Measurements from ENCODE around the gene CLIP1.
"Not testable (repeated sequence)": the region's sequence is repeated elsewhere in the genome, so short reads cannot be mapped to it uniquely, and the experiment has no call there.

CLIP1 gene

DNA sequence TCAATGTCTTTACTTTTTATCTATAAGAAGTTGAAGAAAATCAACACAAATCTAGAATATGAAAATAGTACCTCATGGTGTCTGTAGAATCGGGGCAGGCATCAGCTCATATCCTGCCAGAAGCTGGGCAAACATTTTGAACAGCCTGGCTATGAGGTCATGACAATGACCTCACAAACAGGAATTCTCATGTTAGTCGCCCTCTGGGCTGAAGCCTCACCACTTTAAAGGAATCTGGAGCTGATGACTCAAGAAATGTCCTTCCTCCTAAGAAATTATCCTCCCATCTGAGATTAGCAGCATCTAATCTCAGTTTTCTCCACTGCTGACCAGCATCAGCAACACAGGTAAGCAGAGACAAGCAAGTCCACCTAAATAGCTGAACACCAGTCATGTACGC lies 27.1 kb downstream of the CLIP1 start:
- DNase-seq (ENCODE audit: low spot score): no peak

DNA sequence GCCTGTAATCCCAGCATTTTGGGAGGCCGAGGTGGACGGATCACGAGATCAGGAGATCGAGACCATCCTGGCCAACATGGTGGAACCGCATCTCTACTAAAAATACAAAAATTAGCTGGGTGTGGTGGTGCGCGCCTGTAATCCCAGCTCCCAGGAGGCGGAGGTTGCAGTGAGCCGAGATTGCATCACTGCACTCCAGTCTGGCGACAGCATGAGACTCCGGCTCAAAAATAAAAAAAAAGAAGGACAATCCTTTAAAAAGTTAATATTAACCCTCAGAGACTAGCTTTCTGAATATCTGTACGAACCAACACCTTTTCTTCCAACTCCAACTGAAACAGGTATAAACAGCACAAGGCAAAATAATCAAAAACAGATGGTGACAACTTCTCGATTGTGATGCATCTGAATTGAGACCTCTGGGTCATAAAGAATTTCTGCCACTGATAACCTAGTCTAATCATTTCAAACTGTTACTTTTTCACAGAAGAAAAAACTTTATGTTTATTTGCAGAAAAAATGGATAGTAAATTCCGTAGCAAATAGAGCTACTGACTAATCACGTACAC lies 27.8 kb downstream of the CLIP1 start:
- DNase-seq (ENCODE audit: low spot score): no peak

DNA sequence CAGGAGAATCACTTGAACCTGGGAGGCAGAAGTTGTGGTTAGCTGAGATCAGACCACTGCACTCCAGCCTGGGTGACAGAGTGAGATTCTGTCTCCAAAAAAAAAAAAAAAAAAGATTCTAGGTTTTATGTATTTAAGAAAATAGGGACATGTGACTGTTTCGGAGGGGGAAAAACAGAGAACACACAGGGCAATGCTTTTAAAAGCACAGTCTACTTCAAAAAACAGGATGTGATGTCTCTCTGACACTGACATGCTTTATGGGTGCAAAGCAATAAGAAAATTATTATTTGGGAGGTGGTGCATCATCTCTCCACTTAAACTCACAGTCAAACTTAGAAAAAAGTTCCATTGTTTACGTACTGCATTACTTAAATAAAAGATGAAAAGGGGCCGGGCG lies 28.7 kb downstream of the CLIP1 start:
- no peak for DNase-seq (ENCODE audit: low spot score)

DNA sequence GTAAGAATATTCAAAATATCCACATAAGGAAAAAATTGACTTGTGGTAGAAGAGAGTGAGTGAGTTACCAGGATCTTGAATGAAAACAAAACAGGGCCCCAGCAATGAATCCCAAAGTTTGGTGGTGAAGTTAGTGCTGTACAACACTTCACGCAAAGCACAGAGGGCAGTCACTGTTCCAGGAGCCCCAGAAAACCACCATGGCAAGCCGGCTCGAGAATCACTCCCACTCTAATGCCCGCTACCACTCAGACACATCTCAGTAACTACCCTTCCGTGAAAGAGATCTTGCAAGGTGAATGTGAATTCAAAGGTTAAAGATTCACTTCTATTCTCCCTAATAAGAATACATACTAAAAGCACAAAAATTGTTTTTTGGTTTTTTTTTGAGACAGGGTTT lies 30.1 kb downstream of the CLIP1 start:
- no peak for DNase-seq (ENCODE audit: low spot score)

DNA sequence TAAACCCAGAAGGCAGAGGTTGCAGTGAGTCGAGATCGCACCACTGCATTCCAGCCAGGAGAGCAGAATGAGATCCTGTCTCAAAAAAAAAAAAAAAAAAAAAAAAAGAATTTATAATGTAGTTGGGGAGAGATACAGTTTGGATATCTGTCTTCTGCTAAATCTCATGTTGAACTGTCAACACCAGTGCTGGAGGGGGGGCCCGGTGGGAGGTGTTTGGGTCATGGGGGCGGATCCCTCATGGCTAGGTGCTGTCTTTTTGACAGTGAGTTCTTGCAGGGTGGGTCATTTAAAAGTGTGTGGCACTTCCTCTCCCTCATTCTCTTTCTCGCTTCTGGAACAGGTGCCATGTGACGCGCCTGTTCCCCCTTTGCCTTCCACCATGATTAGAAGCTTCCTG lies 32.8 kb downstream of the CLIP1 start:
- no peak for DNase-seq (ENCODE audit: low spot score)

DNA sequence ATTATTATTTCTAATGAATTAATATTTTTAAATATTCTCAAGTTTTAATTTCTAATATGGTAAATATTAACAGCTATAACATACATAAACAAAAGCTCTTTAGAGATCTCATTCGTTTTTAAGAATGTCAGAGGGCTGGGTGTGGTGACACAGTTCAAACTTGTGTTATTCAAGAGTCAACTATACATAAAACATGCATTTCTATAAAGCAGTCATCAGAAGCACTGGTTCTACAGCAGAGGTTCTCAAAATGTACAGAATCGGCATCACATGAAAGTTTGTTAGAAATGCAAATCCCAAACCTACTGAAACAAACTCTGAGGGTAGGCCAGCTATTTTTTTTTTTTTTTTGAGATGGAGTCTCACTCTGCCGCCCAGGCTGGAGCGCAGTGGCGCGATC lies 34.6 kb downstream of the CLIP1 start:
- DNase-seq (ENCODE audit: low spot score): no peak

DNA sequence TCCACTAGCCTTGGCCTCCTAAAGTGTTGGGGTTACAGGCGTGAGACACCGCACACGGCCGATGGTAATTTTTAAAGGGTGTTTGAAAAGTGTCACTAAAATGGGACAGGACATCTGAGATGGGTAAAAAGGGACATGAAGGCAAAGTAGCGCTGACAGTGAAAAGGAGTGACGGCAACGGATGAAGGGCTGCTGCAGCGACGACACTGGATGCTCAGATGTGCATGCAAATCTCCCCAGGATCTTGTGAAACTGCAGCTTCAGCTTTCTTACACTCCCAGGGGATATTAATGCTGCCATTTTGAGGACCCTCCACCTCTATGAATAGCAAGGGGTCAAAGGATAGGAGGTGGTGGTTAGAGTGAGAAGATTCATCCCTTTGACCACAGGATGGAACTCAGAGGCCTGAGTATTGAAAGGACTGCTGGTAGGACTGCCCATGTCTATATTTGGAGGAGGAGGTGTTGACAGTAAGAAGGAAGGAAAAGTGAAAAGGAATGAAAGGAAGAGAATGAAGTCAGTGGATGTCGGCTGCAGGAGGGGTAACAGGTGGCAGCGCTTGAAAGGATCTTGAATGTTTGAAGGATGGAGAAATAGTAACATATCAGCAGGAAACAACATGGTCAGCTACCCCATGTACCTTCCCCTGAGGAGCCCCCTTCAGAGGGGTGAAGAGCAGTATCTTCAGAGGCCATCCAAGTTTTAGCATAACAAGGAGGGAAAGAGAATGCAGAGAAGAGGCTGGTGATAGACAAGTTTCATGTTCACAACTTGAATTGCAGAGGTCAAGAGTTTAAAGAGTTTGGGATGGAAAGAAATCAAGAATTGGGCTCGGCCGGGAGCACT lies 37.1 kb downstream of the CLIP1 start:
- no peak for DNase-seq (ENCODE audit: low spot score)

DNA sequence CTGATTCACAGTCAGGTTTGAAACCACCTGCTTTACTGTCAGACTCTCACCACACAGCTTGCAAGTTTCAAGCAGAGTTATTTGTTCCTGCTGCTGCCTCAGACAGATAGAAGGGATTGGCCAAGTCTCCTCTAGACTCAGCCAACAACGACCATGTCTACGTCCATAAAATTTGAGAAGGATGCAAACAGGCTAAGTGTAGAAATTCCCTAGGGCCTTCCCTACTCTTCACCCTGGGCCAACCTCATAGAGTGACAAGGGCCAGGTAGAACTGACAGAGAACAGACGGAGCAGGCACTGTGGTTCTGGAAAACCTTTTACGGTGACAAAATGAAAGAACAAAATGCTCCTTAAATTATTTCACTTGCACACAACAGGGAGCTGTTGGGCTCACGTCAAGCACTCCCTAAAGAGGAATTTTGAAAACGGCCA lies 39.5 kb downstream of the CLIP1 start:
- DNase-seq (ENCODE audit: low spot score): no peak

DNA sequence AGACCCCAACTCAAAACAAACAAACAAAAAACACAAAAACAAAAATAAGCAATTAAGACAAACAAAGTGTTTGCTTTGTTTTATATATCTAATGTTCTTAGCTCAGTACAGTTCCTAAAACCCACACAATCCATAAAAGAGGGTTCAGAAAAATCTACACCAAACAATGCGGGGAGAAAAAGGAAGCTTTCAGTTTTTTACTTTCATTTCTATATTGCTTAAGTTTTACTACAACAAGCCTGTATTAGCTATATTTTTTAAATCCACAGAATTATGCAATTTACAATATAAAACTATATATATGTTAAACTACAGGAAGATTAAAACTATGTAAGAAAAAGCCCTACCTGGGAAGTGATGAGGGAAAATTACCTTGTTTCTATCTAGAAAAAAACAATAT lies 41.4 kb downstream of the CLIP1 start:
- no peak for DNase-seq (ENCODE audit: low spot score)

DNA sequence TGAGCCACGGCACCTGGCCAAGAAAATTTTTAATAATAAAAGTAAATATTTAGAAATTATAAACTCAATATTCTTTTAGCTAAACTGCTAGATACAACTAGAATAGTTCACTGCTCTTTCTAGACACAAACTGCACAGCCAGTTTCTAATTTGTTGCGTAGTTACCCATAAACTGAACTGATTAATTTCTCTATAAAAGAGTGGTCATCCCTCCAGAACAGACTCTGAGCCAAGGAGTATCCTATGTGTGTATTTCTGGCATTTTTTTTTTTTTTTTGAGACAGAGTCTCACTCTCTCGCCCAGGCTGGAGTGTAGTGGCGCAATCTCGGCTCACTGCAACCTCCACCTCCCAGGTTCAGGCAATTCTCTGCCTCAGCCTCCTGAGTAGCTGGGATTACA lies 45.7 kb downstream of the CLIP1 start:
- not testable (repeated sequence) for DNase-seq (ENCODE audit: low spot score)

DNA sequence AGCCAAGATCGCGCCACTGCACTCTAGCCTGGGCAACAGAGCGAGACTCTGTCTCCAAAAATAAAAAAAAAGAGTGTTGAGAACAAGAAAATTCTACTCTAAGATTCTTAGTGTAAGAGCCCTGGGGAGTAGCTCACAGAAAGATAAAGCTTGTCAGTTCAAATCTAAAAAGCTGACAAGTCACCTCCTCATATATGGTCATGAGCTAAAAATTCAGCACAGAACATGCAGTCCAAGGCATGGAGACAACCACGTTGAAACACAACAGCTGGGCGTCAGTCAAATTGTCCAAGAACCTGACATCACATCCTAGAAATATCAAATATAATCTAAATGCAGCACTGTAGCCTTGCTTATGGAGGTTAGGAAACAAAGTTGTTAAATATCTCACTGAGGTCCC lies 47.8 kb downstream of the CLIP1 start:
- no peak for DNase-seq (ENCODE audit: low spot score)

DNA sequence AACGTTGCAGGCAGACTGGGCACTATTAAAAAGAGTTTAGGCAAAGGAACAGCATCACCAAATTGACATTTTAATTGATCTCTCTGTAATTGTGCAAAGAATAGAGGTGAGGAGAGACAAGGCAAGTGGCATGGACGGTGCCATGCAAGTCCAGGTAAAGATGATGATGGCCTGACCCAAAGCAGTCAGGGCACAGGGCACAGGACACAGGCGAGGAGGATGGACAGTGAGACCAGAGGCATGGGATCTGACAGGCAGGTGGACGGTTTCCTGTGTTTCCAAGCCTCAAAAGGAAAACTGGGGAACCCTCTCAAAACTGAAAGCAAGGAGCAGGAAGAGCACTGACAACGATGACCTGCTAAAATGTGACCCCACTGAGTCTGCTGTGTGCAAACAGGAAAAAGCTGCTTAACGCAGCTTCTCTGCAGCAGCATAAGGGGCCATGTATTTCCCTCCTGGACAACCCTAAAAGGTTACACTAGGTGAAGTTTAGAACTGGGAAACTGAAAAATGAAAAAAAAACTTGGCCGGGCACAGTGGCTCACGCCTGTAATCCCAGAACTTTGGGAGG lies 50.9 kb downstream of the CLIP1 start:
- no peak for DNase-seq (ENCODE audit: low spot score)

DNA sequence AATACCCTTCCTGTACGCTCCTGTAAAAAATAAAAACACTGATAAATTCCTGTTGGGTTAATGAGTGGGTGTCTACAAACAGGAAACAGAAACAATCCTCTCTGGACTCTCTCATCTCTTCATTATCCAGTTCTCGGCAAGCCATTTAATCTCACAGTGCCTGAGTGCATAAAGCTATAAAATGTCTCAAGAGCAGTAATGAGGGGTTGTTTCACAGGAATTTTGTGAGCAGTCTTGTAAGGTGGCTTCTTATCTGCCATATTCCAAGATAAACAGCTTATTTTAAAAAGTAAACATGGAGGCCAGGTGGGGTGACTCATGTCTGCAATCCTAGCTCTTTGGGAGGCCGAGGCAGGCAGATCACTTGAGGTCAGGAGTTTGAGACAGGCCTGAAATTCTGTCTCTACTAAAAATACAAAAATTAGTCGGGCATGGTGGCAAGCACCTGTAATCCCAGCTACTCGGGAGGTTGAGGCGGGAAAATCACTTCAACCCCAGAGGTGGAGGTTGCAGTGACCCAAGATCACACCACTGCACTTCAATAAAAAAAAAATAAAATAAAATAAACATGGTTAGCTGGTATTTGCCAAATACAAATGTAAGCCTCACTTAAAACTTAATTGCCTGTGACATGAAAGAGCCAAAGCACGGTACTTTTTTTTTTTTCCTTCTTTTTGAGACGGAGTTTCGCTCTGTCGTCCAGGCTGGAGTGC lies 54.0 kb downstream of the CLIP1 start:
- no peak for DNase-seq (ENCODE audit: low spot score)

DNA sequence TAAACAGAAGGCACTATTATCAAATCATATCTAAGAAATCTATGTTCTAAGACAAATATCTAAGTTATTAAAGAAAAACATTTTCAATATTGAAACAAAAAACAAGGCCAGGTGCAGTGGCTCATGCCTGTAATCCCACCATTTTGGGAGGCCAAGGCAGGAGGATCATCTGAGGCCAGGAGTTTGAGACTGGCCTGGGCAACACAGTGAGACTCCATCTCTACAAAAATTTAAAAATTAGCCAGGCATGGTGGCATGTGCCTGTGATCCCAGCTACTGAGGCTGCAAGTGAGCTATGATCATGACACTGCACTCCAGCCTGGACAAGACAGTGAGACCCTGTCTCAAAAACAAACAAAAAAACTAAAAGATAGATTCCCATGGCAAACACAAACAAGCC lies 54.8 kb downstream of the CLIP1 start:
- DNase-seq (ENCODE audit: low spot score): not testable (repeated sequence)

DNA sequence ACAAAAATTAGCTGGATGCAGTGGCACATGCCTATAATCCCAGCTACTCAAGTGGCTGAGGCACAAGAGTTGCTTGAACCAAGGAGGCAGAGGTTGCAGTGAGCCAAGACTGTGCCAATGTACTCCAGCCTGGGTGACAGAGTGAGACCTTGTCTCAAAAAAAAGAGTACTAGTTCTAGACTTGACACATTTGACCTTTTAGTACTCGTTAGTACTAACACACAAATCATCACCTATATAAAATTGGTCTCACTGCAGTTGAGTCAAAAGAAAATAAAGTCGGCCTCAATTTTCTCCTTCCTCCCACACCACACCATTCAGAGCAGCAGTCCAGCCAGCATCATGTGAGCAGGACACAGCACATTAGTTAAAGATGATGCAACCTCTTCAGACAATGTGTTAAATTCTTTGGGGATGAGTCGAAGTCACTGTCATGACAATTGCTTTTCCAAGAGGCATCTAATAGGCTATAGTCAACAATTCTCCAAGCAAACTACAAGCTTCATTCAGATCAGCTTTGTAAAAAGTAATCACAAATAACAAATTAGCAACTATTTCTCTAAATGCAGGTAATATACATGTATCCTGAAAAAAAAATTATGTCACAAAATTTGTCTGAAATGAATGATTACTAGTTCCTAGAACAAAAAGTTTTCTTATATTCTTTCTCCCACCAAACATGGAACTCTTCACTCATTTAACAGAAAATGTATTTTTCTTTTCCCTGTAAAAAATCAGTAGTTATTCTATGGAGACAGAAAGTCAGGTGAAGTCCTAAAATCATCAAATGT lies 55.6 kb downstream of the CLIP1 start:
- DNase-seq (ENCODE audit: low spot score): peak; percentile 43

DNA sequence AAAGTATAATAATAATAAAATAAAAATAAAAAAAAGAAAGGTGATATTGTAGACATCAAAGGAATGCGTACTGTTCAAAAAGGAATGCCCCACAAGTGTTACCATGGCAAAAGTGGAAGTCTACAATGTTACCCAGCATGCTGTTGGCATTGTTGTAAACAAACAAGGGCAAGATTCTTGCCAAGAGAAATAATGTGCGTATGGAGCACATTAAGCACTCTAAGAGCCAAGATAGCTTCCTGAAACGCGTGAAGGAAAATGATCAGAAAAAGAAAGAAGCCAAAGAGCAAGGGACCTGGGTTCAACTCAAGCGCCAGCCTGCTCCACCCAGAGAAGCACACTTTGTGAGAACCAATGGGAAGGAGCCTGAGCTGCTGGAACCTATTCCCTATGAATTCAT lies 57.2 kb downstream of the CLIP1 start:
- DNase-seq (ENCODE audit: low spot score): not testable (repeated sequence)

DNA sequence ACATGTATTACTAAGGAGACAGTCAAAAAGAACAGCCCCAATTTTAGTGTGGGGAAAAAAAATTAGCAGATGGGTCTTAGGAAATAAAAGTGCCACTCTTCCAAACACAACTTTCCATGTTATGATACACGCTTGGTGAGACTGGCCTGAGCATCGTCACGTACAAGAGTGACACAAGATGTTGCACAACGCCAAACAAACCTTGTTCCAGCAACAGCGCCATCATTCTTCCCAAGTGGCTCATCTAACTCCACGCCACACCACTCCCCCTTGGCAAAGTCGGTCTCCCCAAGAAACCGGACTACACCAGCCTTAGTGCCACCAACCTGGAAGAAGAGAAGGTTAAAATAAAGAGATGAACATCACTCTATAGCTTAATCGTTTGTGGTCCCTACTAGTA lies 58.7 kb downstream of the CLIP1 start:
- DNase-seq (ENCODE audit: low spot score): no peak

DNA sequence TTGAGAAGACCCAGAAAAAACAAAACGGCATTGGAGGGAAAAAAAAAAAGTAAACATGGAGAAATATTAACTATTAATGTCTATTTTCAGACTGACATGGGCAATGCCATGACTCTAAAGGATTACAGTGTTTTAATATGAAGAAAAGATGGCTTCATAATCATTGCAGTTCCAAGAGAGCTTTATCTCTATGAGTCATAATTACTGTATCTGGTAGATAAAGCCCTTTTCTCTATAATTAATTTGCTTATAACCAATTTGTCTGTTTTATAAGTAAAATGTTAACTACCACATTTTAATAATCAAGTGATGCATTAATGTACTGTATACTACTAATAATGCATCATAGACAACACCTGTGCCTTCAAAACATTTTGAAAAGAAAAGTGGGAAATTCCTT lies 59.7 kb downstream of the CLIP1 start:
- no peak for DNase-seq (ENCODE audit: low spot score)

DNA sequence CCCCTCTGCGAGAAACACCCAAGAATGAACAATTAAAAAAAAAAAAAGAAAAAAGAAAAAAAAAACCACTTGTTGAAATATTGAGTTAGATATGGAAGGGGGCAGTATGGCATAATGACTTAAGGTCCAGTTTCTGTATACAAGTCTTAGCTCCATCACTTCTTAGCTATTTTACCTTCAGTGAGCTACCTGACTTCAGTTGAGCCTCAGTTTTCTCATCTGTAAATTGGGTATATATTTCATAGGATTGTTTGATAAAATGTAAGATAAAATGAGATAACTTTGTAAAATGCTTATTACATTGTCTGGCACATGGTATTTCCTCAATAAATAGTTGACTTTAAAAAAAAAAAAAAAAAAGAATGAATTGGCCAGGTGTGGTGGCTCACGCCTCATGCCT lies 64.1 kb downstream of the CLIP1 start:
- not testable (repeated sequence) for DNase-seq (ENCODE audit: low spot score)

DNA sequence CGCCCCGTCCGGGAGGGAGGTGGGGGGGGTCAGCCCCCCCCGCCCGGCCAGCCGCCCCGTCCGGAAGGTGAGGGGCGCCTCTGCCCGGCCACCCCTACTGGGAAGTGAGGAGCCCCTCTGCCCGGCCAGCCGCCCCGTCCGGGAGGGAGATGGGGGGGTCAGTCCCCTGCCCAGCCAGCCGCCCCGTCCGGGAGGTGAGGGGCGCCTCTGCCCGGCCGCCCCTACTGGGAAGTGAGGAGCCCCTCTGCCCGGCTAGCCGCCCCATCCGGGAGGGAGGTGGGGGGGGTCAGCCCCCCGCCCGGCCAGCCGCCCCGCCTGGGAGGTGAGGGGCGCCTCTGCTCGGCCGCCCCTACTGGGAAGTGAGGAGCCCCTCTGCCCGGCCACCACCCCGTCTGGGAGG lies 64.9 kb downstream of the CLIP1 start:
- DNase-seq (ENCODE audit: low spot score): not testable (repeated sequence)

DNA sequence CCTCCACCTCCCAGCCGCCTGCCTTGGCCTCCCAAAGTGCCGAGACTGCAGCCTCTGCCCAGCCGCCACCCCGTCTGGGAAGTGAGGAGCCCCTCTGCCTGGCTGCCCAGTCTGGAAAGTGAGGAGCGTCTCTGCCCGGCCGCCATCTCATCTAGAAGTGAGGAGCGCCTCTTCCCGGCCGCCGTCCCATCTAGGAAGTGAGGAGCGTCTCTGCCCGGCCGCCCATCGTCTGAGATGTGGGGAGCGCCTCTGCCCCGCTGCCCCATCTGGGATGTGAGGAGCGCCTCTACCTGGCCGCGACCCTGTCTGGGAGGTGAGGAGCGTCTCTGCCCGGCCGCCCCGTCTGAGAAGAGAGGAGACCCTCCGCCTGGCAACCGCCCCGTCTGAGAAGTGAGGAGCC lies 65.5 kb downstream of the CLIP1 start:
- DNase-seq (ENCODE audit: low spot score): not testable (repeated sequence)

DNA sequence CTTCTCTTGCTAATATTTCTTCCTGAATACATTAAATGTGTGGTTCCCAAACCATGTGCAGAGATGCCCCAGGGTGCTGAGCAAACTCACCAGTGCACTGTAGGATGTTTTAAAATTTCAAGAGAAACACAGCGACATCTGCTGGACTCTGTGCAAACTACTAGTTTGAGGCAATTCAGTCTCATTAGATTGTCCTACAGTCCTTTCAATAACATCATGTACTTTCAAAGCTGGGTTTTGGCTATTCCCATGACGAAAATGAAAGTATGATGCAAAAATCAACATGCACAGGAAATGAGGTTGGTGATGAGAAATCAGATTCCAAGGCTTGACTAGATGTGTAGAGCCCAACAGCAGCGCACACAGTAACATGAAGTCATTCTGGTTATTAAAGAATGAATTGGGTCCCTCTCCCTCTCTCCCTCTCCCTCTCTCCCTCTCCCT lies 66.3 kb downstream of the CLIP1 start:
- peak; percentile 63 for DNase-seq (ENCODE audit: low spot score)
